ENCODE measurements around the gene RGS3.

The RGS3 gene

GRCh38 chr9:113492343-113493202 is 29.0 kb downstream of the RGS3 start:
- no peak for FAIRE-seq

- no peak for FAIRE-seq
These were observed 29.6 kb downstream of the RGS3 start for GRCh38 chr9:113493203-113493520.

GRCh38 chr9:113495526-113495925 is 32.0 kb downstream of the RGS3 start:
- FAIRE-seq, result no peak

- no peak for FAIRE-seq
These were observed 33.5 kb downstream of the RGS3 start for GRCh38 chr9:113497051-113497450.

- FAIRE-seq, result no peak
These were observed 35.8 kb downstream of the RGS3 start for GRCh38 chr9:113499153-113499875.

- no peak for FAIRE-seq
These were observed 36.5 kb downstream of the RGS3 start for GRCh38 chr9:113499876-113500497.

GRCh38 chr9:113501129-113501686 is 37.7 kb downstream of the RGS3 start:
- no peak for FAIRE-seq

GRCh38 chr9:113501852-113502251 is 38.3 kb downstream of the RGS3 start:
- FAIRE-seq, result no peak

GRCh38 chr9:113502427-113503034 is 39.0 kb downstream of the RGS3 start:
- no peak for FAIRE-seq

GRCh38 chr9:113503131-113503541 is 39.6 kb downstream of the RGS3 start:
- no peak for FAIRE-seq

GRCh38 chr9:113503613-113504211 is 40.2 kb downstream of the RGS3 start:
- no peak for FAIRE-seq

- no peak for FAIRE-seq
These were observed 41.4 kb downstream of the RGS3 start for GRCh38 chr9:113504725-113505590.

- FAIRE-seq, result no peak
These were observed 42.6 kb downstream of the RGS3 start for GRCh38 chr9:113506090-113506589.

- no peak for FAIRE-seq
These were observed 43.7 kb downstream of the RGS3 start for GRCh38 chr9:113507256-113507655.

- FAIRE-seq, result no peak
These were observed 44.7 kb downstream of the RGS3 start for GRCh38 chr9:113508111-113508749.

GRCh38 chr9:113509463-113509862 is 45.9 kb downstream of the RGS3 start:
- FAIRE-seq, result no peak

GRCh38 chr9:113511047-113511521 is 47.6 kb downstream of the RGS3 start:
- FAIRE-seq, result no peak

- no peak for FAIRE-seq
These were observed 48.6 kb downstream of the RGS3 start for GRCh38 chr9:113511856-113512761.

GRCh38 chr9:113513111-113513510 is 49.6 kb downstream of the RGS3 start:
- no peak for FAIRE-seq

GRCh38 chr9:113513536-113513935 is 50.0 kb downstream of the RGS3 start:
- FAIRE-seq, result no peak
